HG02642 (cell line): ENCODE results near the gene MYOCD.

Experiments used
- ATAC-seq: cut with Tn5 transposase; IDR thresholded peaks from one replicate; pipeline ENCODE4 v1.9.1; 2021; ENCODE audit warnings: mild to moderate bottlenecking; ENCODE audit not compliant: unreplicated experiment, poor library complexity

MYOCD gene

DNA sequence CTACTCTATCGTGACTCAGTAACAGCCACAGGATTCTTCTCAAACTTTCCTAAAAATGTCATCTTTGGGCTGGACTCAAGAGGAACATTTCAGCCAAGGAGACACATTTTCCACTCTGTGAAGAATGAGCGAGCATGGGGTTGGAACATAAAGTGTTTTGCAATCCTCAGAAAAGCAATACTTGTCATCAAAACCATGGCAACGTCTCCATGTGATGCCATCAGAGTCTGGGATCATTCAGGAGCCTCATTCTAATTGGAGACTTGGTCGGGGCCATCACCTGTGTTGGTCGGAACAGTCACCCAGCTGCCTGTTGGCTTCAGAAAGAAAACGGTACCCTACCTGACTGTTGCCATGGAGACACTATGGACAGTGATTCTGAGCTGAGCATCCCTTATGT, 25.5 kb downstream of the MYOCD start:
- ATAC-seq = no peak

GRCh38 chr17:12693640-12694039, 27.9 kb downstream of the MYOCD start:
- no peak for ATAC-seq

DNA sequence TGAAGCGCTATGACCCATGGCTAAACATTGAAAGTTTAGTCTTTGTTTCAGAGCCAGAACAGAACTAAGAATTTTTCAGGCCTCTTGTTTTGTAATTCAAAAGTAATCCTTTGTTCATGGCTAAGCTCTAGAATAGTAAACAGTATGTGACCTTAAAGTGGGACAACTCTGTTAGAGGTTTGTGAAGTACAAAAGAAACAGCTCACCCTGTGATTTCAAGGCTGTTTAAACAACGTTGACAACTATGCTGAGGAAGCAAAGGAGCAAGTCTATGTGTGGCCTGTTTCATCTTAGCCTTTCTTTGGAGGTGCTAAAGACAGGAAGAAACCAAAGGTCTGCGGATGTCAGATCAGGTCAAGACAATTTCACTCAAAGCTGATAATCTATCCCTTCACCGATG, 40.4 kb downstream of the MYOCD start:
- ATAC-seq = no peak

DNA sequence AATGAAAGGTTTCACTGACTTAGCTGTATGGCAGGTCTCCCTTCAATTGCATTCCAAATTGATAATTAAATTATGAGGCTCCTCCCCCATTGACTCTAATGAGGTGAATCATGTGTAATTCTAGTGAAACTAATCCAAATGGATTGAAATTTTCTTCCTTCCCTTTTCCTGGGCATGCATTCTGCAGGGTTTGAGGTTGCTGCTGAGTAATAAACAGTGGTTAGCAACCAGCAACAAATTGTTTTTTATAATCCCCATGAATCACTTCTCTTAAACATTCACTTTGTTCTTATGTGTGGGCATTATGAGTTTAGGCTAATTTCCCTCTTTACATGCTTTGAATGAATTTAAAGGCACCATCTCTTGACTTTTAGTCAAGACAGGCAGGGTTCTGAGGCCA, 43.4 kb downstream of the MYOCD start:
- ATAC-seq = no peak

DNA sequence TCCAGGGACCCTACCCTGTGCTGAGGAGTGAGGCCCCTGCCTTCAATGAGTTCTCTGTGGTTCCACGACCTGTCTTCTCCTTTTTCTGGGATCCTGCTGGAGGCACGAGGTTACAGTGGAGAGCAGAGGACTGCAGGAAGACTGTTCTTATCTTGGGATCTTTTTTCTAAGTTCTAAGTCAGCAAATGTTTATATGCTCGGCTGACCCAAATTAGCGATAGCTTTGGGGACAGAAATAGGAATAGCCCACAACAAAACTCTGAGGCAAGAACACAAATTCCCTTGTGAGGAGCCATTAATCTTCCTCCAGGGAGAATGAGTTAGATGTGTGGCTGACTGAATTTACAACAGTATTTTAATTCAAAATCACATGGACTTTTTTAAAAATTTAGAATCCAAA, 46.7 kb downstream of the MYOCD start:
- ATAC-seq = no peak

GRCh38 chr17:12712941-12713340, 47.3 kb downstream of the MYOCD start:
- no peak for ATAC-seq

DNA sequence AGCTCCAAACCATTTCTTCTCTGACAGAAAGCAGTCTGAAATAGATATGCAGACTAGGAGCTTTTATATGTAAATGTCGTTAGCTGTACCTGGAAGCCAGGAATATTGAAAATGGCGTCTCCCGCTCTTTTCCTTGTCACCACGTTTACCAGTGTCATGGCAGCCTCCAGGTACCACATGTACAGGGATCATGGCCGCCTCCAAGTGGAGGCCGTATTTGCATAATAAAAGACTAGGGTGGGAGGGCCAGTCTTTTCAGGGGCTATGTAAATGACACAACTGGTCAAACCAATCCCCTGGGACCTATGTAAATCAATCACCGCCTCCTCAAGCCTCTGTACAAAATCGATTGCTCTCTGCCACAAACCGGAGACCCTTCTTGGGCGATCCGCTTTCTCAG, 54.3 kb downstream of the MYOCD start:
- ATAC-seq = no peak

DNA sequence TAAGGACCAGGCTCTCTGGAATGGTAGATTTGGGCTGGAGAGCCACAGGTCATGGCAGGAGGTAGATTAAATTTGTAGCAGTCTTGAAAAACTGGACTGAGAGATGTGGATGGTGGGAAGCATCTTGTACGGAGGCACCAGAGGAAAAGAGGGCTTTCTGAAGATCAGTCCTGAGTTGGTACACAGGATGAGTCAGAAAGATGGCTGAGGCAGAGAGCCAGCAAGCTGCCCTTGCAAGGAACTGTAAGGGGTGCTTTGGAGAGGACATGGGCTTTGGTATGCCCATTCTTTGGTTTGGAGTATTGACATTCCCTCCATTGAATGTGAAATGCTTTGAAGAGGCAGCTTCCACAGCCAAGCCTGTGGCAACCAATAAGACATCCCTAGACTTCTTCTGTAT, 55.9 kb downstream of the MYOCD start:
- ATAC-seq = no peak

GRCh38 chr17:12722282-12722681, 56.6 kb downstream of the MYOCD start:
- ATAC-seq = no peak

GRCh38 chr17:12726131-12726530, 60.4 kb downstream of the MYOCD start:
- ATAC-seq = no peak

GRCh38 chr17:12727076-12727760, 61.5 kb downstream of the MYOCD start:
- no peak for ATAC-seq

DNA sequence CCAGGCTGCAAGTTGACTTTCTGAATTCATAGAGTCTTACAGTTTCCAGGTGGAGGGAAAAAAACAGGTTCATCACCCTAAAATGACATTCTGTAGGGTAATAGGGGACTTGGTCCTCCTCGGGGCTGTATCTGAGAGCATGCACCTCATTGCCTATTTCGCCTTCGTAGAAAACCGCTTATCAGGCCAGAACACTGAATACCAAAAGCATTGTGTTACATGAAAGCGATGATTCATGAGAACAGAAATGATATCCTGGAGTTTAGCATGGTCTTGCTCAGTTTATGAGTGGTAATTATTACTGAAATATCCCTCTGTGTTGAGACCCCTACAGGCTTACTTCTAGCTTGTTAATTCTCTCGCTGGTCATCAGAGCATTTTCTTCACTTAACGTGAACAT, 62.2 kb downstream of the MYOCD start:
- ATAC-seq = no peak

- ATAC-seq = no peak
Measured at GRCh38 chr17:12729086-12729485, 63.4 kb downstream of the MYOCD start.

DNA sequence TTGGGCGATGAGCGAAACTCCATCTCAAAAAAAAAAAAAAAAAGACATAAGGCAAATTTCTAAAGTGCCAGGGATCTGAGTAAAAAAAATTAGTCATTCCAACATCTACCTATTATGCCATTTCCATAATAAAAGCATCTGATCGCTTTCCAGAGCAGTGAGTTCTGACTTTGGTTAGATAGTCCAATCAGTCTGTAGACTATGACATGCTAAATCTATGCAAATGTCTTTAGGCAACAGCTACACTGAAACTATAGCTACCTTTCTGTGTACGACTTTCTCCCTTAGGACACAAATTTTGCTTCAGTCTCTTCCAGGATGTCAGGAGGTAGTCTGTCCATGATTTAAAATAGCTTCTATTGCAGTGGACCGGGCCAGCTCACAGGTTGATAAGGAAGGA, 64.7 kb downstream of the MYOCD start:
- no peak for ATAC-seq

DNA sequence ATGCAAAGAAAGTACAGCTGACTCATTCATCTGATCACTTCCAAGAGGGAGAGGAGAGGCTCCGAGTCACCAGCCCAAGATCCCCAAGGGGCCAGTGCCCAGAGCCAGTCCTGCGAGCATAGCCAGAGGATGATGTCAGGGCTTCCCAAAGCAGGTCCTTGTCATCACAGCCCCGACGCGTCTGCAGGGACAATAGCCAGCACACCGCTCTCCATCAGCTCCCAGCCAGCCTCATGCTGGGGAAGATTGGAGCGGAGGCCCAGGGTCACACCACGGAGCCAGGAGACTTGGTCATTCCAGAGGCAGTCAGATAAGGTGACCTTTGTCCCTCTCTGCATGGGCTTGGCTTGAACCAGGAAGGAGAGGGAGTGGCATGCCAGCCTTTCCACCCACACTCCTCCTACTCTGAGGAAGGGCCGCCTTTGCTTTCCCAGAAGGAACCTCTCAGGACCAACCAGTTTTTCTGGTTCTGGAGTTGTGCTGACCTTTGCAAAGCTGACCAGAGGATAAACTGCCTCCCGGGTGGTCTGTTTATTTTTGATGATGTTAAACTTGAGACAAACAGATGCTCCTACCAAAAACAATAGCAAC, 65.3 kb downstream of the MYOCD start:
- no peak for ATAC-seq

GRCh38 chr17:12731839-12732238, 66.1 kb downstream of the MYOCD start:
- ATAC-seq = no peak

DNA sequence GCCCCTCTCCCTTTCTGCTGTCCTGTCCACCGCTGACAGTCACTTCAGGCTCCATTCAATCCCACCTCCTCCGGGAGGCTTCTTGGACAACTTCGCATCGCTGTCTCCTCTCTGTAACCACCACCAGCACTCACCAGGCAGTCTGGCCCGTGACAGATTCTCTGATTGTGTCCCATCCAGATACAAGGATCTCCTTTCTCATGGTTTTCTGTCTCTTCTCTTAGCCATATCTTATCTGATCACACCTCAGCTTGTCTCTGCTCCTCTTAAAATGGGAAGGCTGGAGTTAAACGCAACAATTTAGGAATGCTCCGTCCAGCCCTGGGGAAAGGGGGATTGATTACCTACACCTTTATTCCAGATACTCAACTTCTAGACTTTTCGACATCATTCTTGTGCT, 66.7 kb downstream of the MYOCD start:
- no peak for ATAC-seq

DNA sequence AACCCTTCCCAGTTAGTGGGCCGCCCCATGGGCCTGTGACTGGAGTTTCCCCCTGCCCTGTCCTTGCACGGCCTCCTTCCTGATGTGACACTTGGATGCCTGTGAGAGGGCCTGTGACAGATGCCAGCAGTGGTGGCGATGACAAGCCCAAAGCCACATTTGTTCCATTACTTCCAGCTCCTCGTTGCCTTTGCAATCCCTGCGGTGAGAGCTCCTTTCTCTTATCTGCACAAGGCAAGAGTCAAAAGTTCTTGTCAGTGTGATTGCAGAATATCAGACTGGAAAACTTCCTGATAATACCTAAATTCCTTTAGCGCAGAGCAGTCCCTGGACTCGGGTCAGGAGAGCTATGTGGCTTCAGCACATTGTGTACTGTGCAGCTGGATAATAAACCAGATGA, 69.2 kb downstream of the MYOCD start:
- ATAC-seq = no peak

- ATAC-seq = no peak
Measured at GRCh38 chr17:12735517-12735916, 69.8 kb downstream of the MYOCD start.

DNA sequence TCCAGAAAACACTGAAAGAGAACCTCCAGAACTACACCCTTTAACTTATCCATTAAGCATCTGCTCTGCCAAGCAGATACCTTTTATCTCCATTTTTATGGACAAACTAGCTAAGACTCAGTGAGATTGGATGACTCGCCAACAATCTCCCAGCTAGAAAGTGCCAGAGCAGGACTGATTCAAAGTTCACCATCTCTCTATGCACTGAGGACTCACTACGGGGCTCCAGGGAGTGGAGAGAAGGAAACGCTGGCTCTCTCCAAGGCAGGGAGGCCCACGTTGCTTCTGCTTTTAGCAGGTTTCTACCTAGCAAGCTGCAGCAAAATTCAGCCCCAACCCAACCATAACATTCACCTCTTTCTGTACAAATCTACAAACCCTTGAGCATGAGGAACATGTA, 70.8 kb downstream of the MYOCD start:
- no peak for ATAC-seq

GRCh38 chr17:12737740-12738469, 72.2 kb downstream of the MYOCD start:
- no peak for ATAC-seq

DNA sequence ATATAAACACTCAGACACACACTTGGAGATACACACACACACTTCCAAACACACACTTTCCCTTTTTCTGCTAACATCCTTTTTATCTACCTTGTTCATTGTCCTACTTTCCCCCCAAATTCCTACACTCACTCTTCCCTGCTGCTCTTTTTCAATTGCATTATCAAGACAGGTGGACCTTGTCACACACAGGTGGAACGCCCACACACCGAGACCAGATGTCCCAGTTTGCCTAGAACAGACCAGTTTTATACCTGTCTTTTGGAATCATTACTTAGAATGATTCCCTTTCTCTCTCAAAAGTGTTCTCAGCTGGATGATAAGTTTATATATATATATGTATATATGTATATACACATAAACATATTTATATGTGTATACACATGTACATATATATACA, 72.9 kb downstream of the MYOCD start:
- ATAC-seq = no peak
